GM12873 (cell line): Measurements from ENCODE around the gene ANKRD11.

Source experiments
- CTCF ChIP-seq: IDR thresholded peaks from 2 replicates; pipeline ENCODE4 v1.5.1; 2012; ENCODE audit warnings: low read depth, mild to moderate bottlenecking, moderate library complexity, low read length, control low read depth; ENCODE audit not compliant: insufficient read depth; ENCODE audit errors: missing control alignments

The ANKRD11 gene

DNA sequence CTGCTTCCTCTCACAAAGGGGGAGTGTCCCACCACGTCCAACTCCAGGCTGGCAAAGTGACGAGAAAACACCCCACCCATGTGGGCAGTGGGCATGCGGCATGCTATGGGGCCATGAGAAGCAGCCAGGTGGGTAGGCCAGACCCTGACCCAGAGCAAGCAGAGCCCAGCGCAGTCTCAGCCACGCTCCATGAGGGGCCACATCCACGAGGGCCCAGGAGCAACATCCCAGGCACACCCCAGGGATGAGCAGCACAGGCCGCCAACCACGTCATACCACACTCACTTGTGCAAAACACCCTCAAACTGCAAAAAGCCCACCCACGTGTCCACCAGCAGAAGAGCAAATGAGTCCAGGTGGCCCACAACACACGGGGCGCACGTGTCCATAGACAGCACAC, 155.9 kb downstream of the ANKRD11 start:
- TF ChIP-seq CTCF = no peak

DNA sequence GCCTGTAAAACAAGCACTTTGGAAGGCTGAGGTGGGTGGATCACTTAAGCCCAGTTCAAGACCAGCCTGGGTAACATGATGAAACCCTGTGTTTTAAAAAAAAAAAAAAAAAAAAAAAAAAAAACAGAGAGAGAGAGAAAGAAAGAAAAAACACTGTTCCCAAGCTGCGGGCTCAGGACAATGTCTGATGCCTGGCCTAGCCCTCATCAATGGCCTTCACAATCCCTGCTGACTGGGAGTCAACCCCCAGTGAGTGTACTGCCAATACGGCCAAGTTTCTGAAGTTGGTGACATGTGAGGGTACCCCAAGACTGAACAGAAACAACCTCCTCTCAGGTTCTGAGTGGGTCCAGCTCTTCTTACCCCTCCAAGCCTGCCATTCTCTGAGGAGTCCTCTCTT, 156.3 kb downstream of the ANKRD11 start:
- TF ChIP-seq CTCF = no peak

DNA sequence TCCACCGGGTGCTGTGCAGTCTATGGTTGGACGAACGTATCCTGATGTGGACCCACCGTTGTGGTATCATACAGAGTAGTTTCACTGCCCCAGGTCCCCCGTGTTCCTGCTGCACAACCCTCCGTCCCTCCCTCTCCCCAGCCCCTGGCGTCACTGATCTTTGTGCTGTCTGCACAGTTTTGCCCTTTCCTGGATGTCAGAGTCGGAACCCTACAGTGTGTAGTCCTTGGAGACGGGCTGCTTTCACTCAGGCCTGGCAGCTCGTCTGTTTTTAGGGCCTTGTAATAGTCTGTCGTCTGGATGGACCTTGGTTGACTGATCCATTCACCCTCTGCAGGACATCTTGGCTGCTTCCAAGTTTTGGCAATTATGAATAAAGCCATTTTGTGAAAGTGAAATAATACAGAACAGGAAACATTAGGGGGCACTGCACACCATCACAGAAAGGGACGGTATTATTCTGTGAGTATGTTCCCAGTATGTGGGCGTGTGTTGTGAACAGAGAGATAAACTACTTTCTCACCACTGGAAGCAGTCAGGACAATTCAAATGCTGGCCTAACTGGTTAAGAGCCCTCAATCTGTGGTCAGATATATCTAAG, 156.9 kb downstream of the ANKRD11 start:
- peak; percentile 53 for TF ChIP-seq CTCF

- TF ChIP-seq CTCF = no peak
Observed at GRCh38 chr16:89332902-89333245, 157.5 kb downstream of the ANKRD11 start.

- TF ChIP-seq CTCF = no peak
Observed at GRCh38 chr16:89332243-89332901, 158.0 kb downstream of the ANKRD11 start.

- no peak for TF ChIP-seq CTCF
Observed at GRCh38 chr16:89331371-89332109, 158.8 kb downstream of the ANKRD11 start.

DNA sequence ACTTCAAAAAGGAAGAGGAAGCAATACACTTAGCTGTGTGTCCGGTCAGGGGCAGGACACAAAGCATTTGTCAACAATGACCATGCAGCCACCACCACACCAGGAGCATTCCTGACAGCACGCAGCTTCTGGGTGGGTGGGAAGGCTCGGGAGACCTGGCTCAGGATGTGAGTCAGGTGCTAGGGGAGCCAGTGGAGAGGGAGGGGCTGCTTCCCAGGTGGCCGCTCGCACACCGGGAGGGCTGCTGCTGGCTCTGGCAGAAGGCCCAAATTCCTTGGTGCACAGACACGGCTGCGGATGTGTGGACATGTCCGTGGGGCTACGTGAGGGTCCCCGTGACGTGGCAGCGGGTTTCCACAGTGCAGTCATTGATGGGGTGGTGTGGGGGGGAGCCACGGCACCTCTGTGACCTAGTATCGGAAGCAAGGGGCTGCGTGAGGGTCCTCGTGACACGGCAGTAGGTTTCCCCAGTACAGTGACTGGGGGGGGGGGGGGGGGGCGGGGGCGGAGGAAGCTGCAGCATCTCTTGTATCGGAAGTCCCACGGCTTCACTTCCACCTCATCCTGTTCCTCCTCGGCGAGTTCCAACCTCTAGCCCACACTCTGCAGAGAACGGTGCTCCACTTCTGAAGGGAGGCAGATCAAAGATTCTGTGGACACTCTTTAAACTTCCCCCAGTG, 160.0 kb downstream of the ANKRD11 start:
- TF ChIP-seq CTCF = no peak
